Naive thymus-derived CD4-positive, alpha-beta T cell (primary cell): ENCODE data around the gene HYAL1. TPM values are rescaled to one million over a fixed set of nuclear protein-coding genes. Genes with fewer than 3 reads are reported as not detected.
A peak's percentile ranks its signal among the peaks of the same experiment; 100 is the strongest.

Source experiments
- ATAC-seq: fragments of 150-1000 bp; cut with Tn5 transposase; 2 replicates; pipeline ENCODE4 v1.10.0; 2021; ENCODE audit warnings: mild to moderate bottlenecking, moderate library complexity
- CTCF ChIA-PET: fragments of 350-600 bp; sonication (Branson Sonifier 250); formaldehyde crosslinking; loops from one replicate; lab custom pipeline; 2021; ENCODE audit warnings: antibody characterized with exemption; lab: Charles Lee
- POLR2A ChIA-PET: fragments of 350-600 bp; sonication (Branson Sonifier 250); formaldehyde crosslinking; loops from one replicate; lab custom pipeline; 2021; ENCODE audit warnings: antibody characterized with exemption, inconsistent platforms; lab: Charles Lee
- DNase-seq, 9 donors: peaks; one replicate each; pipeline versions ENCODE4 v3.0.0 to v3.0.0-alpha.2; 2020 to 2022; ENCODE audit warnings: mixed read lengths in 1 of 9
- H3K27ac ChIP-seq: one replicate; pipeline ENCODE4 v1.7.0; 2013; ENCODE audit warnings: mild to moderate bottlenecking, low read depth, low read length, moderate library complexity
- H3K27me3 ChIP-seq, 2 donors: one replicate each; pipeline ENCODE4 v1.7.0; 2013; ENCODE audit warnings: low read length in 2 of 2, mild to moderate bottlenecking in 2 of 2, moderate library complexity in 2 of 2; ENCODE audit not compliant: control insufficient read depth in 2 of 2, insufficient read depth in 2 of 2
- H3K36me3 ChIP-seq, 3 experiments: 1 replicate in 2 of 3; 2 replicates in 1 of 3; pipeline ENCODE4 v1.7.0; 2013; ENCODE audit warnings: low read length in 3 of 3, mild to moderate bottlenecking in 3 of 3, moderate library complexity in 1 of 3; ENCODE audit not compliant: insufficient read depth in 3 of 3, control insufficient read depth in 2 of 3
- H3K4me1 ChIP-seq, 2 donors: one replicate each; pipeline ENCODE4 v1.7.0; 2013; ENCODE audit warnings: low read length in 2 of 2, mild to moderate bottlenecking in 2 of 2, moderate library complexity in 1 of 2; ENCODE audit not compliant: control insufficient read depth in 2 of 2, insufficient read depth in 2 of 2
- H3K4me3 ChIP-seq: 2 replicates; pipeline ENCODE4 v1.7.0; 2013; ENCODE audit warnings: mild to moderate bottlenecking, low read length
- H3K9me3 ChIP-seq, 3 experiments: 1 replicate in 2 of 3; 2 replicates in 1 of 3; pipeline ENCODE4 v1.7.0; 2013; ENCODE audit warnings: low read length in 3 of 3; ENCODE audit not compliant: control insufficient read depth in 2 of 3
- H3K27ac Mint-ChIP-seq, 9 donors: one replicate each; pipeline ENCODE4 v1.8.0; 2020 to 2022; ENCODE audit warnings: mixed read lengths in 9 of 9, mild to moderate bottlenecking in 8 of 9, moderate library complexity in 5 of 9, inconsistent platforms in 2 of 9
- H3K27me3 Mint-ChIP-seq, 5 donors: one replicate each; pipeline ENCODE4 v1.8.0; 2021 to 2022; ENCODE audit warnings: mixed read lengths in 5 of 5, mild to moderate bottlenecking in 1 of 5
- H3K36me3 Mint-ChIP-seq, 5 donors: one replicate each; pipeline ENCODE4 v1.8.0; 2020 to 2022; ENCODE audit warnings: mixed read lengths in 5 of 5, mild to moderate bottlenecking in 3 of 5, inconsistent platforms in 1 of 5
- H3K4me1 Mint-ChIP-seq, 7 donors: one replicate each; pipeline ENCODE4 v1.8.0; 2020 to 2022; ENCODE audit warnings: mixed read lengths in 7 of 7, mild to moderate bottlenecking in 3 of 7, inconsistent platforms in 1 of 7
- H3K4me3 Mint-ChIP-seq, 10 donors: one replicate each; pipeline ENCODE4 v1.8.0; 2020 to 2022; ENCODE audit warnings: mild to moderate bottlenecking in 10 of 10, mixed read lengths in 10 of 10, moderate library complexity in 6 of 10, inconsistent platforms in 2 of 10
- H3K9me3 Mint-ChIP-seq, 11 donors: one replicate each; pipeline ENCODE4 v1.8.0; 2020 to 2022; ENCODE audit warnings: mixed read lengths in 11 of 11, mild to moderate bottlenecking in 4 of 11, inconsistent platforms in 1 of 11, moderate library complexity in 1 of 11
- intact Hi-C, 2 donors: fragments of 100-400 bp; cut with micrococcal nuclease; formaldehyde crosslinking; loops; one replicate each; pipeline ENCODE4 v1.15.1; 2023
- polyA plus RNA-seq, 2 donors: library from polyadenylated mRNA; unstranded; fragments of 300-500 nt; fragmentation: Illumina TruSeq; gene quantifications; one replicate each; pipeline ENCODE4 v1.2.3, GENCODE V29; 2021
- total RNA-seq, 6 experiments: library from RNA in 5 of 6; stranded (reverse) in 5 of 6; gene quantifications; 1 replicate in 5 of 6; 2 replicates in 1 of 6; pipeline ENCODE4 v1.2.3 and lab custom pipeline; 2021 to 2026

HYAL1 gene
- total and polyA plus RNA-seq, 7 experiments from 2014 or later = 0.12 to 0.51 (median 0.28) TPM; not detected in 1

DNA sequence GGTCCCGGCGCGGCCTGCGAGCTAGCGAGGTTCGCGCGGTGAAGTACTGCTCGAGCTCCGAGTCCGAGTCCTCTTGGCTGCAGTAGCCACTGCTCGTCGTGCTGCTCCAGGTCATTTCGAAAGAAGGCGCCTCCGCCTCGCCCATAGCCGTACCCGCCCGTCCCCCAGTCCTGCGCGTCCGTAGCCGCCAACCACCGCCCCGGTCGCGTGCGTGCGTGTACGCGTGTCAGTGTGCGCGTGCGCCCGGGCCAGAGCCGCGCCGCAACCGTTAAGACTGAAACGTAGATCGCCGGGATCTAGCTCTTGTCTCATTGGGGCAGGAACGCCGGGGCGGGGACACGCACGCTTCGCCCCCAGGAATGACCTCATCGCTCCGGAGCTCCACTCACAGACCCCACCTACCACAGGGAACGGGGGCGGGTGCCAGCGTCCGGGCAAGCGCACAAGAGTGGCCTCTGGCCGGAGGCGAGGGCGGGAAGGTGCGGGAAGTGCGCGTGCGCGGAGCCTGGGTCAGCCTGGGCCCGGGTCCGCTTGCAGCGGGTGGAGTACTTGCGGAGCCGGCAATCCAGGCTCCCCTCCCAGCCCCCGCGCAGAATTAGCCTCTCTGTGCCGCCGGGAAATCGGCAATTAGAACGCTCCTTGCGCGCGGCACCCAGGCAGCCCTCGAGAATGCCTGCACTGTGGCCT, 33.9 kb upstream of the HYAL1 start:
- ATAC-seq = peak; percentile 88
- Mint-ChIP-seq H3K36me3 (peaks cover 0 to 39% (median 0%) of the 10 kb centered on the region in 5 donors), H3K9me3 (peaks cover 0 to 3% (median 0%) of the 10 kb centered on the region in 11 donors), H3K4me1 (peaks cover 35 to 73% (median 68%) of the 10 kb centered on the region in 7 donors), H3K4me3 (peak overlapping the region; percentile 92 to 97 (median 95)), H3K27ac (peak overlapping the region; percentile 92 to 97 (median 96)), H3K27me3 (peaks cover 0 to 3% (median 0%) of the 10 kb centered on the region in 5 donors)
- peaks cover 43 to 58% of the 10 kb centered on the region in 2 donors for H3K4me1 ChIP-seq
- peaks cover 0 to 19% (median 0%) of the 10 kb centered on the region in 3 experiments for H3K36me3 ChIP-seq
- no peaks in the 10 kb centered on the region for H3K9me3 ChIP-seq
- intact Hi-C loops = loop anchor here (1.0 to 2.0 kb wide), 10 partner anchors 8 to 273 kb away; partner anchors contain the start of genes CYB561D2 (in 2 of the 2), HYAL3 (in 2 of the 2), NAA80 (in 2 of the 2) and NPRL2 (in 2 of the 2)
- POLR2A ChIA-PET = interaction anchor here (0.6 to 34.0 kb wide), 27 partner anchors 10 to 1389 kb away, joined by 3 to 656 read pairs (median 4); partner anchors contain the start of genes C3orf18, CYB561D2, GNAI2 and HEMK1
- H3K27ac ChIP-seq = peak overlapping the region; percentile 92
- peak overlapping the region; percentile 83 for H3K4me3 ChIP-seq
- DNase-seq = peak; percentile 83 to 98 (median 91)
- CTCF ChIA-PET = interaction anchor here (0.6 to 2.3 kb wide), 9 partner anchors 9 to 207 kb away, joined by 3 to 13 read pairs (median 3); partner anchors contain the start of genes HYAL2 and TUSC2
- H3K27me3 ChIP-seq = no peaks in the 10 kb centered on the region

DNA sequence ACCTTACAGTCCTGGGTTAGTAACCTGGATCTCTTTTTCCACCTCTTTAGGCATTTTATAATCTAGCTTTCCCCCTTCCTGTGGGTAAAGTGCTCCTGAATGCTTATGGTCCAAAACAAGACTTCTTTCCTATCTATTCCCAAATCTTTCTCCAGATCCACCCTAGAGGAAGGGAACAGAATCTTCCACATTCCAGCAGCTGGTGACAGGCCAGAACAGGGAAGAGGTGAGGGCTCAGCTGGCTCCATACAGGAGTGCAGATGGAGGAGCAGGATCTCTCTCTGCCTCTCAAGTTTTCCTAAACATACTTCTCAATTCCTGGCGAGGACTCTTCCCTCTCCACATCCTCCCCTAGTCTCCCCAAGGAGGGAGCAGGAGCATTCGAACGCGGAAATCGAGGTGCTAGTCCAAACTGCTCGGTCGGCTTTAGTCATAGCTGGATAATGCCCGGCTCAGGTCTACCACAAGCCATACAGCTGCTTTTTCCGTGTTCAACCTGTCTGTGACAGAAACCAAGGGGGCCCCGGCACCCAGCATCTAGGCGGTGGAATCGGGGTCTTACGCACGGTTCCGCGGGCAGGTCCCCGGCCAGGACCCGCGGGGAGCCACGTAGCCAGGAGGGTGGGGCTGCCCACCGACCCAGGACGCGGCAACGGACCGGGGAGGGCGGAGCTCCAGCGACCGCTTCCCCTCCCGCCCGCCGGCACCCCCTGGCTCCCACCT, 33.2 kb upstream of the HYAL1 start:
- peak overlapping the region; percentile 83 for H3K4me3 ChIP-seq
- ChIA-PET CTCF (interaction anchor here (0.6 to 2.3 kb wide), 10 partner anchors 8 to 207 kb away, joined by 3 to 13 read pairs (median 4); partner anchors contain the start of genes HYAL2 and TUSC2), POLR2A (interaction anchor here (0.6 to 34.0 kb wide), 26 partner anchors 9 to 1390 kb away, joined by 3 to 656 read pairs (median 4); partner anchors contain the start of genes C3orf18, CYB561D2, GNAI2 and HEMK1)
- H3K4me1 Mint-ChIP-seq = peaks cover 35 to 70% (median 67%) of the 10 kb centered on the region in 7 donors
- H3K9me3 Mint-ChIP-seq = peaks cover 0 to 1% (median 0%) of the 10 kb centered on the region in 11 donors
- H3K9me3 ChIP-seq = no peaks in the 10 kb centered on the region
- H3K27me3 Mint-ChIP-seq = peaks cover 0 to 3% (median 0%) of the 10 kb centered on the region in 5 donors
- peak overlapping the region; percentile 92 for H3K27ac ChIP-seq
- H3K27ac Mint-ChIP-seq = peak overlapping the region; percentile 92 to 97 (median 96)
- intact Hi-C loops = loop anchor here (1.0 to 2.0 kb wide), 10 partner anchors 8 to 274 kb away; partner anchors contain the start of genes CYB561D2 (in 2 of the 2), HYAL3 (in 2 of the 2), NAA80 (in 2 of the 2) and NPRL2 (in 2 of the 2)
- ATAC-seq (peak; percentile 43), DNase-seq (peak in 1 of 9 donors; percentile 58)
- H3K36me3 Mint-ChIP-seq = peaks cover 0 to 43% (median 0%) of the 10 kb centered on the region in 5 donors
- H3K36me3 ChIP-seq = peaks cover 2 to 26% (median 5%) of the 10 kb centered on the region in 3 experiments
- H3K4me3 Mint-ChIP-seq = peak overlapping the region; percentile 92 to 97 (median 95)
- peaks cover 43 to 57% of the 10 kb centered on the region in 2 donors for H3K4me1 ChIP-seq
- H3K27me3 ChIP-seq = no peaks in the 10 kb centered on the region

DNA sequence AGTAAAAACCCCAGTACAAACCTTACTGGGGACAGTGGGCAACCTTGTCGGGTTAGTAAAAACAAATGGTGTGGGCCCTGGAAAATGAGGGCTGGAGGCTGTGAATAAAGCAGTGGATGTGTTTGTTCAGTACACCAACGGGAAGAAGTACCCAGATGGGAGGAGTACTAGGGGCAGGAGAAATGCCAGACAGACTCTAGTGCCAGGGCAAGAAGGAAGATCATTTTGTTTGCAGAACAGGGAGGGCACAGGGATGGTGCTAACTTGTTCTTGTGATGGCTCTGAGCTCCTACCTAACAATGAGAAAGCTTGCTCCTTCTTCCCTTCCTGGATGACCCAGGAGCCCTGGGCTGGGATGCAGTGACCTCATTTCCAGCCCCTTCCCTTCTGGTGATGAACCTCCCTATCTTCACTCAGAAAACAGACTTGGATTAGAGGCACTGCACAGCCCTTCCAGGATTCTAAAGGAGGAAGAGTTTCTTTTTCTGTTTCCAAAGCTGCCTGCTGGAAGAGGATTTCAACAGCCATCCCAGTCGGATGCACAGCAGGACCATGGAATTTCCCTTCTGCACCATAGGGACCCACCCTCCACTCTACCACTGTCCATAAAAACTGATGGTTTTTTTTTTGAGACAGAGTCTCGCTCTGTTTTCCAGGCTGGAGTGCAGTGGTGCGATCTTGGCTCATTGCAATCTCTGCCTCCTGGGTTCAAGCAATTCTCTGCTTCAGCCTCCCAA, 31.1 kb upstream of the HYAL1 start:
- Mint-ChIP-seq H3K9me3 (peaks cover 0 to 1% (median 0%) of the 10 kb centered on the region in 11 donors), H3K36me3 (peaks cover 0 to 46% (median 3%) of the 10 kb centered on the region in 5 donors), H3K4me3 (peak overlapping the region in 9 of 10 donors; percentile 19 to 81 (median 57)), H3K4me1 (peaks cover 32 to 57% (median 53%) of the 10 kb centered on the region in 7 donors), H3K27ac (peak overlapping the region; percentile 74 to 94 (median 86)), H3K27me3 (peaks cover 0 to 3% (median 0%) of the 10 kb centered on the region in 5 donors)
- Histone ChIP-seq H3K9me3 (no peaks in the 10 kb centered on the region), H3K27me3 (no peaks in the 10 kb centered on the region), H3K4me3 (no peak overlapping the region), H3K27ac (peak overlapping the region; percentile 53), H3K4me1 (peaks cover 36 to 38% of the 10 kb centered on the region in 2 donors), H3K36me3 (peaks cover 3 to 47% (median 18%) of the 10 kb centered on the region in 3 experiments)
- POLR2A ChIA-PET = interaction anchor here (0.5 to 34.0 kb wide), 6 partner anchors 11 to 229 kb away, joined by 3 to 656 read pairs (median 3); partner anchors contain the start of genes CYB561D2, HYAL3, NAA80 and NPRL2
- intact Hi-C loops = no loop called here
- ATAC-seq (no peak), DNase-seq (no peak)
- CTCF ChIA-PET = interaction anchor here (1.1 kb wide), 1 partner anchor 10 kb away, joined by 3 read pairs; no protein-coding TSS in a partner anchor

DNA sequence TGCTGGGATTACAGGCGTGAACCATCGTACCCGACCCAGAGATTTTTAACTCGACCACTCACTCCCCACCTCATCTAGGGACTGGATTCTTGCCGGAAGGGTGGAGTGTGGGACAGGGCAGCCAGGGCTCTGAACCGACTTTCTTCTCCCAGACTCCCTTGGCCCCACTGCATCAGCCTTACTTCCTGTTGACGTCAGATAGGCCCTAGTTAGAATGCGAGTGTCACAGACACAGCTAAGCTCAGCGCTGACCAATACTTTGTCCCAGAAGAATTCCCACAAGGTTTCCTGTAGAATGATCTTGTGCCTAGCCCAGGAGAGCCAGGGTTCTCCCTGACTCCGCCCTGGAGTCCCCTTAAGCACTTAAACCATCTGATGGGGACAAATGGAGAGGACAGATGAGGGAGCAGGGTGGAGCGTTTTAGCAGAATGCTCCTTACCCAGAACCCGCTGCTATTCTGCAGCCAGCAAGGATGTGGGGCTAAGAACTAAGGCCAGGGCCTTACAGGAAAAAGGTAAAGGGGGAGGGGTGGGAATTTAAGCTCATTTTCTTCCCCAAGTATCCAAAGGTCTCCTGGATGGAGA, 30.5 kb upstream of the HYAL1 start:
- ATAC-seq = no peak
- peaks cover 32 to 36% of the 10 kb centered on the region in 2 donors for H3K4me1 ChIP-seq
- no peaks in the 10 kb centered on the region for H3K9me3 ChIP-seq
- H3K27me3 ChIP-seq = no peaks in the 10 kb centered on the region
- POLR2A ChIA-PET = interaction anchor here (0.5 to 34.0 kb wide), 3 partner anchors 10 to 71 kb away, joined by 3 to 656 read pairs (median 3); partner anchors contain the start of genes CYB561D2, NPRL2, TMEM115 and ZMYND10
- intact Hi-C loops = no loop called here
- H3K36me3 Mint-ChIP-seq = peaks cover 0 to 42% (median 3%) of the 10 kb centered on the region in 5 donors
- peaks cover 0 to 3% (median 0%) of the 10 kb centered on the region in 5 donors for H3K27me3 Mint-ChIP-seq
- DNase-seq = no peak
- H3K36me3 ChIP-seq = peaks cover 3 to 48% (median 18%) of the 10 kb centered on the region in 3 experiments
- H3K4me3 Mint-ChIP-seq = peak overlapping the region in 8 of 10 donors; percentile 6 to 81 (median 36)
- peaks cover 25 to 56% (median 47%) of the 10 kb centered on the region in 7 donors for H3K4me1 Mint-ChIP-seq
- H3K27ac ChIP-seq = peak overlapping the region; percentile 53
- peak overlapping the region; percentile 74 to 94 (median 86) for H3K27ac Mint-ChIP-seq
- no peak overlapping the region for H3K4me3 ChIP-seq
- no peaks in the 10 kb centered on the region for H3K9me3 Mint-ChIP-seq
- CTCF ChIA-PET = interaction anchor here (0.5 to 1.1 kb wide), 2 partner anchors 9 to 71 kb away, joined by 3 read pairs; no protein-coding TSS in a partner anchor

DNA sequence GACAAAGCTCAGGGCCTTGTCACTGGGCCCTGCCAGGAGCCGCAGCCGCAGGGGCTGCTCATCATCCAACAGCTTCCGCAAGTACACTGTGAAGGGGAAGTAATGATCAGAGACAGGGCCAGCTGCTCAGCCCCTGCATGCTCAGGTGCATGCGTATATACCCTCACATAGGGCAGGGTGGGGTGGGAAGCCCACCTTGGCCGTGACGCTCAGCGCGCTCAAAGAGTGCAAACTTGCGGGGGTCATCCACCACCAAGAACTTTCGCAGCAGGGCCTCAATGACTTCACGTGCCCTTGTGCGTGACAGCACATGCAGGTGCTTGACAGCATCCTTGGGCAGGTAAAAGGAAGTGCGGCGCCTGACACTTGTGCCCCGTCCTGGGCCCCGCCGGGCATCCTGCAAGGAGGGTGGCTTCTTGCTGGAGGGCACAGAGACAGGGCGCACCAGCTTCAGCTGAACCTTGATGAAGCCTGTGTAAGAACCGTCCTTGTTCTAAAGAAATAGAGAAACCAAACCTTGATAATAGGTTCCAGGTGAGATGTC, 28.1 kb upstream of the HYAL1 start:
- H3K4me3 ChIP-seq = no peak overlapping the region
- DNase-seq = no peak
- no peak overlapping the region for H3K27ac ChIP-seq
- Mint-ChIP-seq H3K27me3 (no peaks in the 10 kb centered on the region), H3K4me1 (peaks cover 14 to 55% (median 50%) of the 10 kb centered on the region in 7 donors), H3K4me3 (no peak overlapping the region), H3K36me3 (peaks cover 0 to 29% (median 3%) of the 10 kb centered on the region in 5 donors), H3K27ac (peak overlapping the region in 1 of 9 donors; percentile 74), H3K9me3 (no peaks in the 10 kb centered on the region)
- no peak for ATAC-seq
- intact Hi-C loops = no loop called here
- peaks cover 39 to 45% of the 10 kb centered on the region in 2 donors for H3K4me1 ChIP-seq
- peaks cover 3 to 46% (median 18%) of the 10 kb centered on the region in 3 experiments for H3K36me3 ChIP-seq
- CTCF ChIA-PET = interaction anchor here (0.5 kb wide), 1 partner anchor 26 kb away, joined by 3 read pairs; no protein-coding TSS in a partner anchor
- H3K27me3 ChIP-seq = no peaks in the 10 kb centered on the region
- H3K9me3 ChIP-seq = no peaks in the 10 kb centered on the region
- POLR2A ChIA-PET = interaction anchor here (34.0 kb wide), 1 partner anchor 25 kb away, joined by 656 read pairs; the partner anchor contains the start of genes CYB561D2, NPRL2, TMEM115 and ZMYND10
